Stimulated activated memory B cell treated with anti-CD40 and anti-IgM and Interleukin-4, amounts not matched to agents 10 μg/mL and 1 μg/mL and 100 μg/mL, for 72 hours (primary cell): ENCODE results near the gene SPRR1B.
"Not testable (repeated sequence)": the region's sequence is repeated elsewhere in the genome, so short reads cannot be mapped to it uniquely, and the experiment has no call there.

Experiments
- ATAC-seq: fragments of 150-1000 bp; cut with Tn5 transposase; 2 replicates; pipeline ENCODE4 v1.10.0; 2021
- H3K27ac Mint-ChIP-seq: one replicate; pipeline ENCODE4 v1.8.0; 2022; ENCODE audit warnings: mild to moderate bottlenecking, mixed read lengths
- H3K27me3 Mint-ChIP-seq: one replicate; pipeline ENCODE4 v1.8.0; 2022; ENCODE audit warnings: mixed read lengths
- H3K36me3 Mint-ChIP-seq: one replicate; pipeline ENCODE4 v1.8.0; 2022; ENCODE audit warnings: mixed read lengths
- H3K4me1 Mint-ChIP-seq: one replicate; pipeline ENCODE4 v1.8.0; 2022; ENCODE audit warnings: mixed read lengths
- H3K4me3 Mint-ChIP-seq: one replicate; pipeline ENCODE4 v1.8.0; 2022; ENCODE audit warnings: mild to moderate bottlenecking, moderate library complexity, mixed read lengths
- H3K9me3 Mint-ChIP-seq: one replicate; pipeline ENCODE4 v1.8.0; 2022; ENCODE audit warnings: mixed read lengths

Gene SPRR1B

DNA sequence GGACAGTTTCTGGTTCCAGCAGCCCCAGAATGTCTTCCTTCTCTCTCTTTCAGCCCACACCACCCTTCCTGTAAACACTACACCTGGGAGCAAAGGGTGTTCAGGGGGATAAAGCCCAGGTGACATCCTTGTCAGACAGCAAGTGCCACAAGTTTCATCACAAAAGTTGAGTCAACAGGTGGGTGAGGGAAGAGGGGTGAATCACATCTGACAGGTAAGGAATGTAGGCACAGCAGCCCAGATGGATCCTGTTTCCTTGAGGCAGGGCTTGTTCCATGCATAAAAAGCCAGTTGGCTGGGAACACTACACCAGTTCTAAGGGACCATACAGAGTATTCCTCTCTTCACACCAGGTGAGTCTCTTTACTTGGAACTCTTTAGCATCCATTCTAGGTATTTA, at the start of gene SPRR1B:
SPRR1B (plus strand) TSS at position 309 of the 400 bp plus-strand sequence. CDS start 1,143 bp downstream, outside the sequence.
- Mint-ChIP-seq H3K4me3 (no peak within 1 kb of the TSS), H3K27me3 (peaks cover 20% of the 10 kb centered on the region), H3K27ac (no peak within 1 kb of the TSS), H3K36me3 (no peaks in the 10 kb centered on the region), H3K9me3 (peaks cover 6% of the 10 kb centered on the region), H3K4me1 (no peaks in the 10 kb centered on the region)
- ATAC-seq, result no peak

GRCh38 chr1:152982076-152982475, 48.9 kb upstream of the SPRR1B start:
- peaks cover 53% of the 10 kb centered on the region for H3K27me3 Mint-ChIP-seq
- H3K4me1 Mint-ChIP-seq, result no peaks in the 10 kb centered on the region
- no peak overlapping the region for H3K4me3 Mint-ChIP-seq
- peaks cover 4% of the 10 kb centered on the region for H3K9me3 Mint-ChIP-seq
- ATAC-seq, result no peak
- no peaks in the 10 kb centered on the region for H3K36me3 Mint-ChIP-seq
- no peak overlapping the region for H3K27ac Mint-ChIP-seq

DNA sequence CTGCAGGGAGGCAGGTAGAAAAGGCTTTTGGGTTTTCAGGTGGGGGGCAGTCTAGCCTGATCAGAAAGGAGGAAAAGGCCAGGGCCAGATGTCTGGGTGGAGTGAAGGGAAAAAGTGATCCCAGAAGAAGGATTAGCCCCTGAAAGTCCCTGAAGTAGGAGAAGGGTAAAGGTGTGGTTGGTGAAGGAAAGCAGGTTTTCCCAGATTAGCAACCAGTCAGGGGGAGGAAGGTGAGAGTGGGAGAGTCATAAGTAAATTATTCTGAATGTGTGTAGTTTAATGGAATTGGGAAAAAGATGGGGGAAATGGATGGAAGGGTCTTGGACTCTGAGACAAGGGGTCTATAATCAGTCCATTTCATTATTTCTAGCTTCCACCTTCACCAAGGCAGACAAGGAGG, 47.8 kb upstream of the SPRR1B start:
- Mint-ChIP-seq H3K27ac (no peak overlapping the region), H3K36me3 (no peaks in the 10 kb centered on the region), H3K27me3 (peaks cover 57% of the 10 kb centered on the region), H3K4me1 (no peaks in the 10 kb centered on the region), H3K4me3 (no peak overlapping the region), H3K9me3 (peaks cover 4% of the 10 kb centered on the region)
- no peak for ATAC-seq

- Mint-ChIP-seq H3K27me3 (peaks cover 62% of the 10 kb centered on the region), H3K27ac (no peak within 1 kb of the TSS), H3K4me3 (no peak within 1 kb of the TSS), H3K36me3 (no peaks in the 10 kb centered on the region), H3K4me1 (no peaks in the 10 kb centered on the region), H3K9me3 (peaks cover 4% of the 10 kb centered on the region)
- ATAC-seq, result no peak
Observed at GRCh38 chr1:152983743-152984142, 47.3 kb upstream of the SPRR1B start, which contains the start of gene SPRR1A. SPRR1A (plus strand) TSS chr1:152984081; CDS start chr1:152985231, 1,150 bp downstream.

GRCh38 chr1:152986578-152986977, 44.4 kb upstream of the SPRR1B start:
- Mint-ChIP-seq H3K27me3 (peaks cover 43% of the 10 kb centered on the region), H3K9me3 (peaks cover 4% of the 10 kb centered on the region), H3K4me1 (no peaks in the 10 kb centered on the region), H3K4me3 (no peak overlapping the region), H3K36me3 (no peaks in the 10 kb centered on the region), H3K27ac (no peak overlapping the region)
- ATAC-seq, result no peak

DNA sequence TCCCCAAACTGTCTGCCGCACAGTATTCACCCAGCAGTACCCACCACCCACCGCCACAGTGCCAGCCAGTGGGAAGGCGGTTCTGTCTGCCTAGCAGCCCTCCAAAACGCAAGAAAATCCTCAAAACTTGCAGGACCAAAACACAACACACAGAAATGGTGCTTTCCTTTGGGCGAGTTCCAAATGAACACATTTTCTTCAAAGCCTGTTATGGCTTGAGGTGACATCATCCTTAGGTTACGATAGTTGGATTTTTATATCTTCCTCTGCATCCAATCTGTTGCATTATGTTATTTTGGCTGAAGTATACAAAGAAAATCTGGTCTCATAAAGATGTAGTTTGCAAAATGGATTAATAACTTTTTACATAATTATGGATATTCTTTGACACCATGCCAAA, 37.8 kb upstream of the SPRR1B start:
- ATAC-seq, result no peak
- Mint-ChIP-seq H3K27me3 (peaks cover 20% of the 10 kb centered on the region), H3K27ac (no peak overlapping the region), H3K9me3 (peaks cover 7% of the 10 kb centered on the region), H3K36me3 (no peaks in the 10 kb centered on the region), H3K4me1 (no peaks in the 10 kb centered on the region), H3K4me3 (no peak overlapping the region)

DNA sequence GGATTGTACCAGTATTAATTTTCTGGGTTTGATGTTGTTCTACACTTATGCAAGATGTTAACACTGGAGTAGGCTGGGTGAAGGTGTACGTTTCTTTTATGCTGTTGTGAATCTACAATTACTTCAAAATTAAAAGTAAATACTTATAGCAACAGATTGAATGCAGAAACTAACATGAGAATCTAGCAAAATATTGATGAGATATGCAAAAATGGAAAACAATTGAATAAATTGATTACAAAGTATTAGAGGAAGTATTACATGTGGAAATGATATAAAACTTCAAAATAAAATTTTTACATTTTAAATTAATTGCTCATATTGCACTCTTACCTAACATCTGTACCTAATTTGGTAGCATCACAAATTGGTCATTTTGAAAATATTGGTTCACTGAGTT, 35.2 kb upstream of the SPRR1B start:
- no peak for ATAC-seq
- Mint-ChIP-seq H3K27ac (no peak overlapping the region), H3K27me3 (peaks cover 30% of the 10 kb centered on the region), H3K4me3 (no peak overlapping the region), H3K36me3 (no peaks in the 10 kb centered on the region), H3K4me1 (no peaks in the 10 kb centered on the region), H3K9me3 (peaks cover 7% of the 10 kb centered on the region)

- no peaks in the 10 kb centered on the region for H3K4me1 Mint-ChIP-seq
- ATAC-seq, result no peak
- peaks cover 32% of the 10 kb centered on the region for H3K27me3 Mint-ChIP-seq
- H3K27ac Mint-ChIP-seq, result no peak overlapping the region
- no peak overlapping the region for H3K4me3 Mint-ChIP-seq
- no peaks in the 10 kb centered on the region for H3K36me3 Mint-ChIP-seq
- peaks cover 7% of the 10 kb centered on the region for H3K9me3 Mint-ChIP-seq
Observed at GRCh38 chr1:152996633-152997400, 34.2 kb upstream of the SPRR1B start.

- no peaks in the 10 kb centered on the region for H3K4me1 Mint-ChIP-seq
- peaks cover 32% of the 10 kb centered on the region for H3K27me3 Mint-ChIP-seq
- no peaks in the 10 kb centered on the region for H3K36me3 Mint-ChIP-seq
- no peak for ATAC-seq
- no peak overlapping the region for H3K4me3 Mint-ChIP-seq
- H3K9me3 Mint-ChIP-seq, result peaks cover 7% of the 10 kb centered on the region
- no peak overlapping the region for H3K27ac Mint-ChIP-seq
Observed at GRCh38 chr1:152997901-152998300, 33.1 kb upstream of the SPRR1B start.

DNA sequence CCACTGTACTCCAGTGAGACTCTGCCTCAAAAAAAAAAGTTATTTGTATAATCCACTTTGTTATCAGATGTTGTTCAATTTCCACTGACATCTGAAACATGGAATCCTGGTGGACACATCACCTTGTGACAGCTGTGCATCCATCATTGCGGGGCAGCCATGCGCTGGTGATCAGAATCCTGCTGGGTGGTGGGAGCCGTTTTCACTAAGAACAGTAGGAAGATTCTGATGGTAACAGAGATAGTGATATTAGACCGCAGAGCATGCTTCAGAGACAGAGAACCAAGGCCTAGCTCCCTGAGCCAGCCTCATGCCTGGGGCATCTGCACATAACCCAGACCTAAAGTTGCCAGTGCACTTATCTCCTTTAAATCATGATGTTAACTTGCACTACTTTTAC, 32.5 kb upstream of the SPRR1B start:
- no peak for ATAC-seq
- peaks cover 32% of the 10 kb centered on the region for H3K27me3 Mint-ChIP-seq
- no peak overlapping the region for H3K27ac Mint-ChIP-seq
- H3K36me3 Mint-ChIP-seq, result no peaks in the 10 kb centered on the region
- peaks cover 7% of the 10 kb centered on the region for H3K9me3 Mint-ChIP-seq
- H3K4me3 Mint-ChIP-seq, result no peak overlapping the region
- no peaks in the 10 kb centered on the region for H3K4me1 Mint-ChIP-seq

- Mint-ChIP-seq H3K9me3 (peaks cover 11% of the 10 kb centered on the region), H3K27me3 (peaks cover 31% of the 10 kb centered on the region), H3K4me1 (no peaks in the 10 kb centered on the region), H3K36me3 (no peaks in the 10 kb centered on the region), H3K27ac (no peak overlapping the region), H3K4me3 (no peak overlapping the region)
- no peak for ATAC-seq
Observed at GRCh38 chr1:152999818-153000217, 31.2 kb upstream of the SPRR1B start.

DNA sequence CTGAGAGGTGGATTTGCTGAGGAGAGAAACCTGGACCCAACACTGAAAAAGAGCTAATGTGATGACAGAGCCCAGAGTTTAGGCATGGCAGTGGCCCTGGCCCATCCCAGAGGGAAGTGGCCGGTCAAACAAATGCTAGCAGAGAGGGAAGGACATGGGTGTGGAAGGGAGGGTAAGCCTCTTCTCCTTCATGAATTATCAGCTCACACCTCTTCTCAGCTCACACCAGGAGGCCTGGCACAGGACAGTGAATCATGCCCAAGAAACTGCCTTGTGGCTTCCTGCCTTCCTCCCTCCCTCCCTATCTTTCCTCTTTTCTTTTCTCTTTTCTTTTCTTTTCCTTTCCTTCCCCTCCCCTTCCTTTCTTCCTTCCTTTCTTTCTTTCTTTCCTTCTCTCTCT, 30.7 kb upstream of the SPRR1B start:
- H3K4me1 Mint-ChIP-seq, result no peaks in the 10 kb centered on the region
- no peak overlapping the region for H3K4me3 Mint-ChIP-seq
- H3K9me3 Mint-ChIP-seq, result peaks cover 8% of the 10 kb centered on the region
- H3K27me3 Mint-ChIP-seq, result peaks cover 26% of the 10 kb centered on the region
- no peak for ATAC-seq
- no peaks in the 10 kb centered on the region for H3K36me3 Mint-ChIP-seq
- H3K27ac Mint-ChIP-seq, result no peak overlapping the region

DNA sequence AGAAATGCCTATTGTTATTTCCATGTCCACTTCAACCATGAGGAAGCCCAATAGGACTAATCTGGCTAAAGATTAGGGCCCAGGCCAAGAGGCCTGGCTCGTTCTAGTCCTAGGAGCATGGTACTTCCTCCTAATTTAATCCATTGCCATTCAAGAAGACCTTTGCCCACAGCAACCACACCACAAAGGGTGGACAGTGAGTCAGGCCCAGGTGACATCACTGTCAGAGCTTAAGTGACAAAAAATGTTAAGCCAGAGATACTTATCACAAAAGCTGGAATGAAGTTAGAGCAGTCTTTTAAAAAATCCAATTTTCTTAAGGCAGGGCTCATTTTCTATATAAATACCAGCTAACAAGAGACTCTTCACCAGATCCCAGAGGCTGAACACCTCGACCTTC, 29.6 kb upstream of the SPRR1B start, which contains the start of gene SPRR3:
SPRR3 (plus strand) TSS at position 368 of the 400 bp plus-strand sequence. CDS start 1,272 bp downstream, outside the sequence.
- no peaks in the 10 kb centered on the region for H3K4me1 Mint-ChIP-seq
- no peak within 1 kb of the TSS for H3K27ac Mint-ChIP-seq
- H3K27me3 Mint-ChIP-seq, result peaks cover 21% of the 10 kb centered on the region
- H3K4me3 Mint-ChIP-seq, result no peak within 1 kb of the TSS
- peaks cover 4% of the 10 kb centered on the region for H3K9me3 Mint-ChIP-seq
- no peak for ATAC-seq
- H3K36me3 Mint-ChIP-seq, result no peaks in the 10 kb centered on the region

DNA sequence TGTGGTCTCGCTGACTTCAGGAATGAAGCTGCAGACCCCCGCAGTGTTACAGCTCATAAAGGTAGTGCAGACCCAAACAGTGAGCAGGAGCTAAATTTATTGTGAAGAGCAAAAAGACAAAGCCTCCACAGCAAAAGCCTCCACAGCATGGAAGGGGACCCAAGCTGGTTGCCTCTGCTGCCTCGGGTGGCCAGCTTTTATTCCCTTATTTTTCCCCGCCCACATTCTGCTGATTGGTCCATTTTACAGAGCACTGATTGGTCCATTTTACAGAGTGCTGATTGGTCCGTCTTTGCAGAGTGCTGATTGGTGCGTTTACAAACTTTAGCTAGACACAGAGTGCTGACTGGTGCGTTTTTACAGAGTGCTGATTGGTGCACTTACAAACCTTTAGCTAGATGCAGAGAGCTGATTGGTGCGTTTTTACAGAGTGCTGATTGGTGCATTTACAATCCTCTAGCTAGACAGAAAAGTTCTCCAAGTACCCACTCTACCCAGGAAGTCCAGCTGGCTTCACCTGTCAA, 19.7 kb upstream of the SPRR1B start:
- H3K4me3 Mint-ChIP-seq, ATAC-seq, H3K4me1 Mint-ChIP-seq, H3K9me3 Mint-ChIP-seq, H3K36me3 Mint-ChIP-seq, H3K27ac Mint-ChIP-seq: not testable (repeated sequence)
- peaks cover 16% of the 10 kb centered on the region for H3K27me3 Mint-ChIP-seq

- H3K4me1 Mint-ChIP-seq, H3K36me3 Mint-ChIP-seq, H3K9me3 Mint-ChIP-seq, ATAC-seq, H3K4me3 Mint-ChIP-seq, H3K27ac Mint-ChIP-seq: not testable (repeated sequence)
- peaks cover 44% of the 10 kb centered on the region for H3K27me3 Mint-ChIP-seq
Observed at GRCh38 chr1:153021829-153022228, 9.2 kb upstream of the SPRR1B start.

GRCh38 chr1:153022340-153022739, 8.7 kb upstream of the SPRR1B start:
- not testable (repeated sequence) for H3K36me3 Mint-ChIP-seq, H3K4me1 Mint-ChIP-seq, H3K27ac Mint-ChIP-seq, H3K9me3 Mint-ChIP-seq, H3K4me3 Mint-ChIP-seq
- H3K27me3 Mint-ChIP-seq, result peaks cover 42% of the 10 kb centered on the region
- peak; percentile 63 for ATAC-seq
